DOHH2 (cell line): ENCODE data around the gene STEAP1B.

Source experiments
- CTCF ChIP-seq: fragments of 200-600 bp; sonication (generic); IDR thresholded peaks from one replicate; pipeline ENCODE4 v1.5.1; 2014; ENCODE audit warnings: antibody characterized with exemption, mild to moderate bottlenecking, low read depth, low read length; ENCODE audit not compliant: poor library complexity, severe bottlenecking
- EZH2phosphoT487 ChIP-seq: fragments of 200-600 bp; sonication (generic); IDR thresholded peaks from 2 replicates; pipeline ENCODE4 v1.6.1; 2017; ENCODE audit warnings: borderline replicate concordance, mild to moderate bottlenecking, antibody characterized with exemption, low read length, moderate library complexity, mixed read lengths

- TF ChIP-seq CTCF (no peak), EZH2phosphoT487 (no peak)
These were observed 57.7 kb downstream of the STEAP1B start for GRCh38 chr7:22442187-22442881.
